H1 (cell line): ENCODE results near the gene TOB2. TPM values are rescaled to one million over a fixed set of nuclear protein-coding genes. Genes with fewer than 3 reads are reported as not detected.
A peak's percentile ranks its signal among the peaks of the same experiment; 100 is the strongest.

Experiments used
- CTCF ChIA-PET: fragments of 300-600 bp; sonication (Branson Sonifier 250); formaldehyde crosslinking; loops from one replicate; lab custom pipeline; 2021; ENCODE audit not compliant: partially characterized antibody; lab: Charles Lee
- POLR2A ChIA-PET: fragments of 300-600 bp; sonication (Branson Sonifier 250); formaldehyde crosslinking; loops from one replicate; lab custom pipeline; 2021; ENCODE audit warnings: inconsistent platforms; ENCODE audit not compliant: partially characterized antibody; lab: Charles Lee
- DNase-seq, 2 experiments: peaks; one replicate each; pipeline versions ENCODE4 v3.0.0 to v3.0.0-alpha.2; 2010 to 2022; ENCODE audit warnings: low spot score in 2 of 2, low read depth in 1 of 2, mixed read lengths in 1 of 2
- FAIRE-seq: peaks from 2 replicates; lab custom pipeline; 2011; peaks lifted over from hg19 to GRCh38; lab: Jason Lieb, UNC
- H2AFZ ChIP-seq: 2 replicates; pipeline ENCODE4 v1.8.1; 2012; ENCODE audit warnings: low read length, inconsistent platforms
- H2AK5ac ChIP-seq: 2 replicates; pipeline ENCODE4 v1.6.1; 2013; ENCODE audit warnings: low read depth, low read length
- H2BK120ac ChIP-seq: replicated peaks from 2 replicates; pipeline ENCODE3; 2013; ENCODE audit warnings: low read depth, low read length, inconsistent platforms
- H2BK12ac ChIP-seq: 2 replicates; pipeline ENCODE4 v1.6.1; 2013; ENCODE audit warnings: low read depth, low read length
- H2BK15ac ChIP-seq: 2 replicates; pipeline ENCODE4 v1.6.1; 2013; ENCODE audit warnings: low read length
- H2BK20ac ChIP-seq: 2 replicates; pipeline ENCODE4 v1.6.1; 2013; ENCODE audit warnings: low read length
- H2BK5ac ChIP-seq: 2 replicates; pipeline ENCODE4 v1.6.1; 2013; ENCODE audit warnings: low read depth, low read length
- H3K14ac ChIP-seq: 2 replicates; pipeline ENCODE4 v1.6.1; 2013; ENCODE audit warnings: inconsistent platforms; ENCODE audit not compliant: insufficient read length
- H3K18ac ChIP-seq: 2 replicates; pipeline ENCODE4 v1.6.1; 2013; ENCODE audit warnings: low read length; ENCODE audit errors: extremely low read depth
- H3K23ac ChIP-seq: 2 replicates; pipeline ENCODE4 v1.6.1; 2013; ENCODE audit warnings: inconsistent platforms; ENCODE audit not compliant: insufficient read length
- H3K23me2 ChIP-seq: 2 replicates; pipeline ENCODE4 v1.6.1; 2013; ENCODE audit warnings: low read depth, low read length
- H3K27ac ChIP-seq: 2 replicates; pipeline ENCODE4 v1.6.1; 2011; ENCODE audit warnings: low read depth, low read length, inconsistent platforms
- H3K27me3 ChIP-seq, 4 experiments: replicated peaks in 1 of 4; 1 replicate in 1 of 4; 2 replicates in 3 of 4; pipeline versions ENCODE4 v1.6.1 to v1.8.1; 2011 to 2013; ENCODE audit warnings: low read length in 3 of 4, mild to moderate bottlenecking in 3 of 4, inconsistent platforms in 2 of 4, mixed read lengths in 2 of 4, moderate library complexity in 1 of 4; ENCODE audit not compliant: control insufficient read depth in 3 of 4, insufficient read depth in 3 of 4; ENCODE audit errors: extremely low read depth in 1 of 4
- H3K36me3 ChIP-seq, 4 experiments: 2 replicates each; pipeline versions ENCODE4 v1.6.1 to v1.8.1; 2011 to 2013; ENCODE audit warnings: mild to moderate bottlenecking in 4 of 4, low read length in 3 of 4, moderate library complexity in 2 of 4, control low read depth in 1 of 4, inconsistent platforms in 1 of 4; ENCODE audit not compliant: insufficient read depth in 4 of 4, control insufficient read depth in 2 of 4
- H3K4ac ChIP-seq: replicated peaks from 2 replicates; pipeline ENCODE3; 2013; ENCODE audit warnings: low read length, low read depth, mixed read lengths, inconsistent platforms; ENCODE audit not compliant: insufficient read length
- H3K4me1 ChIP-seq, 4 experiments: replicated peaks in 1 of 4; 1 replicate in 1 of 4; 2 replicates in 3 of 4; pipeline versions ENCODE4 v1.6.1 to v1.8.1; 2011 to 2013; ENCODE audit warnings: low read length in 3 of 4, inconsistent platforms in 2 of 4, mixed read lengths in 1 of 4; ENCODE audit not compliant: insufficient read depth in 4 of 4, control insufficient read depth in 3 of 4
- H3K4me2 ChIP-seq, 2 experiments: 2 replicates each; pipeline versions ENCODE4 v1.6.1 to v1.8.1; 2011 to 2013; ENCODE audit warnings: low read depth in 2 of 2, low read length in 2 of 2, control low read depth in 1 of 2, inconsistent platforms in 1 of 2, mild to moderate bottlenecking in 1 of 2; ENCODE audit not compliant: insufficient read depth in 1 of 2
- H3K4me3 ChIP-seq, 4 experiments: fragments of 200-600, 300-600 bp in 1 of 4; sonication (generic), shearing (Covaris generic), sonication (Bioruptor Twin) in 1 of 4; 2 replicates each; pipeline versions ENCODE4 v1.5.1 to v1.8.1; 2011 to 2016; ENCODE audit warnings: low read length in 4 of 4, low read depth in 3 of 4, control low read depth in 2 of 4, inconsistent platforms in 2 of 4, mild to moderate bottlenecking in 2 of 4, mixed read lengths in 1 of 4, moderate library complexity in 1 of 4; ENCODE audit not compliant: insufficient read depth in 2 of 4; ENCODE audit errors: extremely low read depth in 1 of 4
- H3K56ac ChIP-seq: replicated peaks from 2 replicates; pipeline ENCODE3; 2013; ENCODE audit warnings: low read depth, mild to moderate bottlenecking, mixed read lengths, low read length, inconsistent platforms; ENCODE audit not compliant: insufficient read length
- H3K79me1 ChIP-seq: 2 replicates; pipeline ENCODE4 v1.6.1; 2013; ENCODE audit warnings: low read depth, low read length, control low read depth
- H3K79me2 ChIP-seq, 2 experiments: 2 replicates each; pipeline versions ENCODE4 v1.6.1 to v1.8.1; 2012 to 2013; ENCODE audit warnings: low read length in 2 of 2, mild to moderate bottlenecking in 2 of 2, inconsistent platforms in 1 of 2; ENCODE audit not compliant: insufficient read depth in 2 of 2, control insufficient read depth in 1 of 2
- H3K9ac ChIP-seq, 4 experiments: replicated peaks in 1 of 4; 1 replicate in 1 of 4; 2 replicates in 3 of 4; pipeline versions ENCODE4 v1.6.1 to v1.8.1; 2011 to 2013; ENCODE audit warnings: low read depth in 3 of 4, low read length in 3 of 4, control low read depth in 2 of 4, mild to moderate bottlenecking in 2 of 4, moderate library complexity in 2 of 4, inconsistent platforms in 1 of 4; ENCODE audit errors: extremely low read depth in 1 of 4
- H3K9me3 ChIP-seq, 2 experiments: 2 replicates each; pipeline versions ENCODE4 v1.6.1 to v1.8.1; 2012 to 2013; ENCODE audit warnings: mild to moderate bottlenecking in 2 of 2, moderate library complexity in 2 of 2, control low read depth in 1 of 2, inconsistent platforms in 1 of 2, low read depth in 1 of 2, low read length in 1 of 2, mixed read lengths in 1 of 2; ENCODE audit not compliant: insufficient read depth in 2 of 2
- H4K20me1 ChIP-seq, 2 experiments: replicated peaks in 1 of 2; 2 replicates each; pipeline versions ENCODE3 to v1.8.1; 2011 to 2013; ENCODE audit warnings: inconsistent platforms in 2 of 2, low read length in 2 of 2, mild to moderate bottlenecking in 1 of 2; ENCODE audit not compliant: insufficient read depth in 2 of 2, control insufficient read depth in 1 of 2
- H4K5ac ChIP-seq: 2 replicates; pipeline ENCODE4 v1.6.1; 2013; ENCODE audit warnings: low read length, low read depth, mixed read lengths, inconsistent platforms; ENCODE audit not compliant: insufficient read length
- H4K8ac ChIP-seq: 2 replicates; pipeline ENCODE4 v1.8.0; 2013; ENCODE audit warnings: mild to moderate bottlenecking, moderate library complexity, low read length, inconsistent platforms; ENCODE audit not compliant: insufficient read depth; ENCODE audit errors: extremely low read depth
- H4K91ac ChIP-seq: replicated peaks from 2 replicates; pipeline ENCODE3; 2013; ENCODE audit warnings: low read length, mixed read lengths, inconsistent platforms; ENCODE audit not compliant: insufficient read length
- CBX5 ChIP-seq: fragments of 300-800, 300-1000 bp; sonication (generic); IDR thresholded peaks from 2 replicates; pipeline ENCODE4 v1.7.1; 2016; ENCODE audit warnings: antibody characterized with exemption, low read length, low read depth
- WGBS, 2 experiments: shearing (Covaris generic) in 1 of 2; methylation state at CpG; one replicate each; pipeline versions ENCODE4 v1.1.6 to v1.1.7; 2013 to 2015; ENCODE audit warnings: low lambda C conversion rate in 2 of 2, mixed read lengths in 2 of 2, inconsistent platforms in 1 of 2, low coverage in 1 of 2, missing lambda C conversion rate in 1 of 2; ENCODE audit not compliant: insufficient replicate concordance in 2 of 2, insufficient coverage in 1 of 2, insufficient read length in 1 of 2; ENCODE audit errors: extremely low coverage in 1 of 2, missing lambda C conversion rate in 1 of 2; 5-methylcytosine and 5-hydroxymethylcytosine counted together
- polyA plus RNA-seq, 7 experiments: library from polyadenylated mRNA; depleted of rRNA in 3 of 7; stranded (reverse) in 5 of 7; unstranded in 2 of 7; fragments of >200 nt in 5 of 7; fragments of 200-250 nt in 2 of 7; gene quantifications; 1 replicate in 5 of 7; 2 replicates in 1 of 7; 4 replicates in 1 of 7; pipeline versions ENCODE4 v1.2.1 to v1.2.3, GENCODE V29; 2011 to 2013; ENCODE audit warnings: missing spikeins in 2 of 7, mixed read lengths in 2 of 7
- total RNA-seq: library from RNA; stranded (reverse); fragmentation: NEBNext Ultra II Directional; extraction: Animal tissue kit (Norgen Biotek cat#: 25700); gene quantifications from 2 replicates; pipeline ENCODE4 v1.2.1, GENCODE V29; 2021

The TOB2 gene
- total and polyA plus RNA-seq, 2 of the 8 experiments (the other 6 are each of a cell fraction or from before 2014, with no cell fraction given) = 27.0 to 54.1 TPM

DNA sequence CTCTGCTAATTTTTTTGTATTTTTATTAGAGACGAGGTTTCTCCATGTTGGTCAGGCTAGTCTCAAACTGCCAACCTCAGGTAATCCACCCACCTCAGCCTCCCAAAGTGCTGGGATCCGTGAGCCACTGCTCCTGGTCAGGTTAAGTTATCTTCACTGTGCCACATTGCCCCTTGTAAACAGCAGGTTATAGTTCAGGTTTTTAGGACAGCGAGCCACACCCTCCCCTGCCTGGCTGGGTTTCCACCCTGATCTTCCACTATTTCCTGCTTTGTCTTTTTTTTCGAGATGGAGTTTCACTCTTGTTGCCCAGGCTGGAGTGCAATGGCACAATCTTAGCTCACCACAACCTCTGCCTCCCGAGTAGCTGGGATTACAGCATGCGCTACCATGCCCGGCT, 38.4 kb upstream of the TOB2 start:
- H2BK12ac ChIP-seq = peak overlapping the region; percentile 60; the same call in 1 of the 2 replicates
- H3K27me3 ChIP-seq = no peaks in the 10 kb centered on the region
- H3K4me1 ChIP-seq = peaks cover 27 to 44% (median 29%) of the 10 kb centered on the region in 4 experiments
- H4K8ac ChIP-seq = 0 out of 2 replicates have a peak overlapping the region, but pooled peaks have one; percentile 7
- WGBS, 2 experiments = 96% methylated on average over 6 of the region's 7 CpGs; no CpG with 5 or more reads in 1 of the 2 experiments
- FAIRE-seq (no peak), DNase-seq (no peak)
- no peak overlapping the region for H4K91ac ChIP-seq
- no peak overlapping the region for H3K27ac ChIP-seq
- TF ChIP-seq CBX5 = no peak
- H3K36me3 ChIP-seq = no peaks in the 10 kb centered on the region; a peak in 1 of 8 replicates
- H3K79me2 ChIP-seq = peaks cover 7 to 77% of the 10 kb centered on the region in 2 experiments
- peaks cover 4 to 19% of the 10 kb centered on the region in 2 experiments for H4K20me1 ChIP-seq
- H3K56ac ChIP-seq = no peak overlapping the region
- H3K4ac ChIP-seq = no peak overlapping the region
- H2BK15ac ChIP-seq = no peak overlapping the region
- no peak overlapping the region for H2AFZ ChIP-seq
- no peaks in the 10 kb centered on the region for H3K9me3 ChIP-seq
- POLR2A ChIA-PET = interaction anchor here (0.6 to 1.0 kb wide), 3 partner anchors 21 to 173 kb away, joined by 3 to 4 read pairs (median 3); no protein-coding TSS in a partner anchor
- H3K23ac ChIP-seq = no peak overlapping the region
- peaks cover 22% of the 10 kb centered on the region for H3K79me1 ChIP-seq
- CTCF ChIA-PET = interaction anchor here (1.2 to 2.0 kb wide), 3 partner anchors 16 to 35 kb away, joined by 3 to 12 read pairs (median 4); no protein-coding TSS in a partner anchor
- H3K4me2 ChIP-seq = no peak overlapping the region
- H2BK20ac ChIP-seq = no peak overlapping the region
- H3K14ac ChIP-seq = no peak overlapping the region
- H3K4me3 ChIP-seq = no peak overlapping the region
- no peak overlapping the region for H3K9ac ChIP-seq
- H2BK120ac ChIP-seq = no peak overlapping the region
- no peak overlapping the region for H4K5ac ChIP-seq
- no peak overlapping the region for H3K18ac ChIP-seq
- no peaks in the 10 kb centered on the region for H3K23me2 ChIP-seq
- H2AK5ac ChIP-seq = no peak overlapping the region
- no peak overlapping the region for H2BK5ac ChIP-seq
